Left colon (tissue), 2 donors: Measurements from ENCODE around the gene CD79B. TPM values are rescaled to one million over a fixed set of nuclear protein-coding genes. Genes with fewer than 3 reads are reported as not detected.
A peak's percentile ranks its signal among the peaks of the same experiment; 100 is the strongest.
"Not testable (repeated sequence)": the region's sequence is repeated elsewhere in the genome, so short reads cannot be mapped to it uniquely, and the experiment has no call there.

Source experiments
- ATAC-seq: fragments of 200-7000 bp; cut with Tn5 transposase; one replicate; pipeline ENCODE4 v1.9.1; 2020; ENCODE audit warnings: mild to moderate bottlenecking, moderate library complexity
- DNase-seq, 2 donors: peaks; one replicate each; pipeline ENCODE4 v3.0.0-alpha.2; 2020
- intact Hi-C, 2 donors: fragments of 100-400 bp; cut with DNase I in 1 of 2; cut with micrococcal nuclease in 1 of 2; formaldehyde crosslinking; loops; one replicate each; pipeline versions ENCODE4 v1.11.2 to v1.14.0; 2022; cut with DNase I, micrococcal nuclease
- total RNA-seq, 2 donors: library from RNA; stranded (reverse); fragmentation: NEBNext Ultra II Directional; extraction: Animal tissue kit (Norgen Biotek cat#: 25700); gene quantifications; one replicate each; pipeline ENCODE4 v1.2.1, GENCODE V29; 2021
- donor health status: DM: no; HTN: no; CAD: no.
- donor health status: DM: yes; HTN: yes; CAD: no.

CD79B gene
- total RNA-seq, 2 donors from 2014 or later, result 2.0 to 4.0 TPM

GRCh38 chr17:63919311-63919723 is 12.8 kb downstream of the CD79B start:
- ATAC-seq (peak; percentile 83), DNase-seq (peak; percentile 32 to 68)
- intact Hi-C loops, result loop anchor here (10.0 kb wide), 2 partner anchors 105 to 215 kb away; partner anchors contain the start of genes ERN1 (in 2 of the 2) and ICAM2 (in 1 of the 2)

- ATAC-seq, DNase-seq: not testable (repeated sequence)
- intact Hi-C loops, result loop anchor here (10.0 kb wide), 2 partner anchors 106 to 216 kb away; partner anchors contain the start of genes ERN1 (in 2 of the 2) and ICAM2 (in 1 of the 2)
Measured at GRCh38 chr17:63918789-63919305, 13.3 kb downstream of the CD79B start, which contains the start of gene GH1. TSS of gene GH1 (minus strand) at chr17:63918839. CDS start at chr17:63918776, 63 bp downstream.

GRCh38 chr17:63918305-63918704 is 13.8 kb downstream of the CD79B start:
- intact Hi-C loops, result loop anchor here (10.0 kb wide), 2 partner anchors 106 to 216 kb away; partner anchors contain the start of genes ERN1 (in 2 of the 2) and ICAM2 (in 1 of the 2)
- no peak for ATAC-seq

GRCh38 chr17:63917646-63918045 is 14.5 kb downstream of the CD79B start:
- DNase-seq (no peak), ATAC-seq (no peak)
- intact Hi-C loops, result loop anchor here (10.0 kb wide), 2 partner anchors 107 to 217 kb away; partner anchors contain the start of genes ERN1 (in 2 of the 2) and ICAM2 (in 1 of the 2)

More at GRCh38 chr17:63918305-63918704, 13.8 kb downstream of the CD79B start:
- DNase-seq, result no peak

GRCh38 chr17:63917206-63917605 is 14.9 kb downstream of the CD79B start:
- DNase-seq, ATAC-seq: not testable (repeated sequence)
- intact Hi-C loops, result loop anchor here (10.0 kb wide), 2 partner anchors 108 to 218 kb away; partner anchors contain the start of genes ERN1 (in 2 of the 2) and ICAM2 (in 1 of the 2)

- intact Hi-C loops, result loop anchor here (10.0 kb wide), 2 partner anchors 108 to 218 kb away; partner anchors contain the start of genes ERN1 (in 2 of the 2) and ICAM2 (in 1 of the 2)
- ATAC-seq (no peak), DNase-seq (no peak)
Measured at GRCh38 chr17:63916566-63917185, 15.5 kb downstream of the CD79B start.

- ATAC-seq, DNase-seq: not testable (repeated sequence)
- intact Hi-C loops, result loop anchor here (10.0 kb wide), 2 partner anchors 109 to 219 kb away; partner anchors contain the start of genes ERN1 (in 2 of the 2) and ICAM2 (in 1 of the 2)
Measured at GRCh38 chr17:63915753-63916152, 16.4 kb downstream of the CD79B start.

GRCh38 chr17:63914471-63914870 is 17.7 kb downstream of the CD79B start:
- intact Hi-C loops, result loop anchor here (10.0 kb wide), 2 partner anchors 110 to 220 kb away; partner anchors contain the start of genes ERN1 (in 2 of the 2) and ICAM2 (in 1 of the 2)
- ATAC-seq (no peak), DNase-seq (no peak)

- intact Hi-C loops, result loop anchor here (10.0 kb wide), 2 partner anchors 113 to 223 kb away; partner anchors contain the start of genes ERN1 (in 2 of the 2) and ICAM2 (in 1 of the 2)
- ATAC-seq, result peak; percentile 44
- DNase-seq, result peak in 1 of 2 donors; percentile 38
Measured at GRCh38 chr17:63911657-63912100, 20.5 kb downstream of the CD79B start.

- no peak for ATAC-seq
- DNase-seq, result no peak
- intact Hi-C loops, result loop anchor here (10.0 kb wide), 2 partner anchors 114 to 224 kb away; partner anchors contain the start of genes ERN1 (in 2 of the 2) and ICAM2 (in 1 of the 2)
Measured at GRCh38 chr17:63911041-63911635, 21.0 kb downstream of the CD79B start, which contains the start of gene CSHL1. TSS of gene CSHL1 (minus strand) at chr17:63911258. CDS start at chr17:63911196, 62 bp downstream.

GRCh38 chr17:63910096-63910495 is 22.0 kb downstream of the CD79B start:
- ATAC-seq (no peak), DNase-seq (no peak)
- intact Hi-C loops, result loop anchor here (10.0 kb wide), 2 partner anchors 115 to 225 kb away; partner anchors contain the start of genes ERN1 (in 2 of the 2) and ICAM2 (in 1 of the 2)

- intact Hi-C loops, result not testable (repeated sequence)
Measured at GRCh38 chr17:63909586-63909985, 22.5 kb downstream of the CD79B start.

GRCh38 chr17:63907161-63907778 is 24.9 kb downstream of the CD79B start:
- DNase-seq, ATAC-seq, intact Hi-C loops: not testable (repeated sequence)

More at GRCh38 chr17:63909586-63909985, 22.5 kb downstream of the CD79B start:
- not testable (repeated sequence) for ATAC-seq, DNase-seq

GRCh38 chr17:63904796-63905195 is 27.3 kb downstream of the CD79B start:
- intact Hi-C loops, ATAC-seq: not testable (repeated sequence)

GRCh38 chr17:63903787-63904201 is 28.3 kb downstream of the CD79B start:
- intact Hi-C loops, result not testable (repeated sequence)
- peak; percentile 61 for ATAC-seq

More at GRCh38 chr17:63904796-63905195, 27.3 kb downstream of the CD79B start:
- not testable (repeated sequence) for DNase-seq

GRCh38 chr17:63901971-63902370 is 30.2 kb downstream of the CD79B start:
- intact Hi-C loops, ATAC-seq, DNase-seq: not testable (repeated sequence)

More at GRCh38 chr17:63903787-63904201, 28.3 kb downstream of the CD79B start:
- not testable (repeated sequence) for DNase-seq
